Loucy (cell line): ENCODE results near the gene TMC3.

Source experiments
- CTCF ChIP-seq: fragments of 200-600 bp; sonication (generic); conservative IDR thresholded peaks from 2 replicates; pipeline ENCODE4 v1.5.1; 2014; ENCODE audit warnings: mild to moderate bottlenecking, antibody characterized with exemption, low read length
- EZH2phosphoT487 ChIP-seq: fragments of 200-600 bp; IDR thresholded peaks from 2 replicates; pipeline ENCODE4 v1.6.1; 2018; ENCODE audit warnings: antibody characterized with exemption, mild to moderate bottlenecking, moderate library complexity, borderline replicate concordance

DNA sequence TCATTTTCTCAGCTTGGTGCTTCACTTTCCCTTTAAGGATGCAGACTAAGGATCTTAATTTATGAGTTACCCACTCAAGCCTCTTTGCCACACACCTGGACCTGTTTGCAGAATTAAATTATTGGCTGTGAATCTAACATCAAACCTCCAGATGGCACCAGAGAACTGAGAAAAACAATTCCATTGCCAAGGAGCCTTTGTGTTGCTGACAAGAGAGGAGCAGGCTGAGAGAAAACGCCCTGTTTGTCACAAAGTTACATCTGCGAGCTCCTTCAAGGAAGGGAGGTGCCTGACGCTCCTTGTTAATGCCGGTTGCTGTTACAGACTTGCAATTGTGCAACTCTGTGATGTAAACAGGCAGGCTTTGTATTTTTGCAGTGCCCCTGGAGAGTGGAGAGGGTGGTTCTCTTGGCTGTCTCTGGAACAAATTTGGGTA is 36.3 kb upstream of the TMC3 start:
- TF ChIP-seq CTCF, result peak; percentile 74
- no peak for TF ChIP-seq EZH2phosphoT487
